Right ventricle myocardium superior (tissue), 1 donor: ENCODE results near the gene TSPAN5. TPM values are rescaled to one million over a fixed set of nuclear protein-coding genes. Genes with fewer than 3 reads are reported as not detected.

Source experiments
- ATAC-seq: fragments of 200-7000 bp; cut with Tn5 transposase; one replicate; pipeline ENCODE4 v1.9.1; 2020; ENCODE audit warnings: mild to moderate bottlenecking; ENCODE audit not compliant: poor library complexity
- DNase-seq: peaks from one replicate; pipeline ENCODE4 v3.0.0-alpha.2; 2020
- intact Hi-C: fragments of 100-400 bp; cut with DNase I; formaldehyde crosslinking; loops from one replicate; pipeline ENCODE4 v1.11.2; 2022
- total RNA-seq: library from RNA; stranded (reverse); fragmentation: NEBNext Ultra II Directional; extraction: Animal tissue kit (Norgen Biotek cat#: 25700); gene quantifications from one replicate; pipeline ENCODE4 v1.2.1, GENCODE V29; 2021
- donor health status: DM: no; HTN: yes; CAD: no; lungs with severe emphysema.

TSPAN5 gene
- total RNA-seq, 1 donor from 2014 or later, result 1.6 TPM

GRCh38 chr4:98626350-98626749 is 32.1 kb downstream of the TSPAN5 start:
- DNase-seq (no peak), ATAC-seq (no peak)
- intact Hi-C loops, result no loop called here

DNA sequence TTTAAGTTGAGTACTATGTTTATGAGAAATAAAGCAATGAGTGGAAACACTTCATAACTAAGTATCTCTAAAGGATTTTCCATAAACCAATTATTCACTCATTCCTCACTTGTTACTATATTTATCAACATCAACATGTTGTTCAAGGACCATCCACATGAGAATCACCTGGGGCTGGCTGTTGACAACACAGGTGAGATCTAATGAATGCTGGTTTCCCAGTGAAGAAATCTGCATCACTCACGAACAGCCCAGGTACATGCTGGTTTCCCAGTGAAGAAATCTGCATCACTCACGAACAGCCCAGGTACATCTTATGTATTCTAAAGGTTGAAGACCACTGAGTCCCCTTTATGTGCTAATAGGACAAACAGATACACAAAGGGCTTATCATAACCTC is 32.5 kb downstream of the TSPAN5 start:
- intact Hi-C loops, result no loop called here
- DNase-seq (no peak), ATAC-seq (no peak)

GRCh38 chr4:98625399-98625798 is 33.0 kb downstream of the TSPAN5 start:
- intact Hi-C loops, result no loop called here
- ATAC-seq, result no peak
- no peak for DNase-seq

DNA sequence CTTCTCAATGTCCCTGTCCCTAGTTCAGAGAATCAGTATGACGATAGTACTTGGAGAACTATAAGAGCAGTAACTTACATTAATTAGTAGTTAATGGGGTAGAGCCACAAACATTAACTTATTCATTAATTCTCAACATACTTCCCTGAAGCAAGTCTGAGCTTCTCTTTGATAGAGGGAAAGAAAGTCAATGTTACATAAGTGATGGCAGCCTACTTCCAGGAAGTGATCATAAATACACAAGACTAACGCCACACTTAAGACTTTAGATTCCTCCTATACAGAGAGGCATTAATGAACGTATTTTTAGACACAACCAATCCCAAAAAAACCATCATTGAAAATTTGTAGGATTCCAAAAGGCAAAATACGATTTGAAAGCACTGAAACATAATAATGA is 33.8 kb downstream of the TSPAN5 start:
- intact Hi-C loops, result no loop called here
- ATAC-seq (no peak), DNase-seq (no peak)

DNA sequence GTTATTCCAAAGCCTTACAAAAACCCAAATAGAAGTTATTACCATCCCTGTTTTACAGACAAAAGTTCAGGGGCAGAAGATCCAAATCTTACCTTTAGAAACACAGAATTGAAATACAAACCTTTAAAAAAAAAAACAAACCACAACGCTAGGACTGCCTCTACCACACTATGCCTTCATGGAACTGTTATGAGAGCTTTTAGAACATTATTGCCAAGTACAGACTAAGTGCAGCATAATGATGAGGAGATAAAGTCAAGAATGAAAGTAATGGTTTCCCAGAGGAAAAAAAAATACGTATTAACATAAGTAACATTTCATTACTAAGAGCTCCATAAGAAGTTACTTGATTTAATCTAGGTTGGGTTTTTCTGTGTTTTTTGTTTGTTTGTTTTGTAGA is 34.3 kb downstream of the TSPAN5 start:
- ATAC-seq, result no peak
- DNase-seq, result no peak
- intact Hi-C loops, result no loop called here

DNA sequence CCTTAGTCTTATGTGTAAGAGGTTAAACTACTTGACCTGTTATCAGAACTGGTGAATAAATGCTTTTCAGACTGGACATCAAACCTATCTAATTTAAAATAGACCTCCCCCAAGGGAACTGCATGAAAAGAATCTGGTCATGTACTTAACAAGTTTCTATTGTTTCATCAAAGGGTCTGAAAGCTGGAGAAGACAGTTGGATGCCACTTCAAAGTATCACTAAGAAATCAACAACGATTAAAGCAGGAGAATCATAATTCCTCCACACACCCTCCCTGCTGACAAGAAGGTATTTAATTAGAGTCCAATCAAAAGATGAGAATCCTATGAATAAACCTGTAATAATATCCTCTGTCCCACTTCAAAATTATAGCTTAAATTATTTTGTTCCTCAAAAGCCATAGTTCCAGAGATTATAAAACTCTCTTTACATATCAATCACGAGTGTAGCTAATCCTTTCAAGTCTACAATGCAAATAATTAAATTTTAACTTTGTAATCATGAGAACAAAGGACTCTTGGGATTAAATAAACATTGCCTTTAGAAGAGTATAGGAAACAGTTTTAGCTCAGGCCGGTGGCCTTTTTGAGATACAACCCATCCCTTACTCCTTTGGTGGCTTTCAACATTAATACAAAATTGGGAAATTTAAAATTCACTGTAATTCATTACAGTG is 35.1 kb downstream of the TSPAN5 start:
- intact Hi-C loops, result no loop called here
- no peak for DNase-seq
- no peak for ATAC-seq

DNA sequence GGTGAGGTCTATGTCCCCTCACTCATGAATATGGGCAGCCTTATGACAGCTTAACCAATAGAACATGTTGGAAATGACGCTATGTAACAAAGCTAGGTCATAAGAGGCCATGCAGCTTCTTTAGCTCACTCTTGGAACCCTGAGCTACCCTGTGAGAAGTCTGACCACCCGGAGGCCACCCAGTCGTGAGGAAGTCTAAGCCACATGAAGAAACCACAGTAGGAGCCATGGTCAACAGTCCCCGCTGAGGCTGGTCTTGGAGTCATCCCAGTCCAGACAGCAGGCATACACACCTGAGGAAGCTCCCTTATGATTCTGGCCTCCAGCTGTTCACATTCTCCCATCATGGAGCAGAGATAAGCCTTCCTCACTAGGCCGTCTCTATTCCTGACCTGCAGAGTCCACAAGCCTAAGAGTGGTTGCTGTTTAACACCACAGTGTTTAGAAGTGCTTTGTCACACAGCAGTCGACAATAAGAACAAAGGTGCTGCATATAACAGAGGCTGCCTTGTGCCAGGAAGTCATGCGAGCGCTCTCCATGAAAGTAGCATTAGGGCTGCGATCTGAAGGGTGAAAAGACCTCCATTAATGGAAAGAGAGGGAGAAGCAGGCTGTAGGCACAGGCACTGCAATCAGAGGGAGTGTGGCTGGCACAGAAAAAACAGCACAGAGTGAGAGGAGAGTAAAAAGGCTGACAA is 38.2 kb downstream of the TSPAN5 start:
- DNase-seq, result no peak
- ATAC-seq, result no peak
- intact Hi-C loops, result no loop called here

DNA sequence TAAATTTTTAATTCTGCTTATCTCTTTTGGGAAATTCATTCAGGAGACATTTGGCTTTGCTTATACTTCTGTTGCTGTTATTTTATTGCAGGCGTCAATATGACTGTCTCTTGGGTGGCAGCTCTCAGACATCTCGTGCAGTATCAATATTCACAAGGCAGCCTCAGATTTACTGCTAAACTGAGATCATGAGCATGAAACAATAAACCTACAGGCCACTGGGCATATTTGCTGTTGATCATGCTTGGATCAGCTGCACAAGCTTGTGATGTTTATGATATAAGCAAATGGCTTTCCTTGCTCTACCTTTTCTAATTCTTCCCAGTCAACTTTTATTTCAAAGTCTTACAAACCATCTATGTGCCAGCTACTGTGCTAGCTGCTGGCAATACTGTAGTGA is 39.2 kb downstream of the TSPAN5 start:
- DNase-seq (no peak), ATAC-seq (no peak)
- intact Hi-C loops, result no loop called here

DNA sequence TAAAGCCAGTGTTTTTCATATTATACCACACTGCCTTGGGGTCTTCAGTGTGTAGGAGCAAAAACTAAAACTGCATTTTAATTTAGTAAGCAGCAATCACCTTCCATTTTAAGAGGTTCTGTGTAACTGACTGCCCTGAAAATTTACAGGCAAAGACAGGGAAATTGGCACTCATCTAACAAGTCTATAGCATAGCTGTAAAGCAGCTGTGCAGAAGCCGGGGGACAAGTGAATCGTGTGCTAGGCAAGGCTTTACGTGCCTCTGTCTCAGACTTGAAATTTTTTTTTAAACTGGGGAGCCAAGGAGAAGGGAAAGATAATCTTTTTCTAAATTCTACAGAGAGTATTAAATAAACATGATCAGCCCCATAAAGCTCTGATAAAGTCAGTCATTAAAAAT is 39.7 kb downstream of the TSPAN5 start:
- ATAC-seq (no peak), DNase-seq (no peak)
- intact Hi-C loops, result no loop called here

DNA sequence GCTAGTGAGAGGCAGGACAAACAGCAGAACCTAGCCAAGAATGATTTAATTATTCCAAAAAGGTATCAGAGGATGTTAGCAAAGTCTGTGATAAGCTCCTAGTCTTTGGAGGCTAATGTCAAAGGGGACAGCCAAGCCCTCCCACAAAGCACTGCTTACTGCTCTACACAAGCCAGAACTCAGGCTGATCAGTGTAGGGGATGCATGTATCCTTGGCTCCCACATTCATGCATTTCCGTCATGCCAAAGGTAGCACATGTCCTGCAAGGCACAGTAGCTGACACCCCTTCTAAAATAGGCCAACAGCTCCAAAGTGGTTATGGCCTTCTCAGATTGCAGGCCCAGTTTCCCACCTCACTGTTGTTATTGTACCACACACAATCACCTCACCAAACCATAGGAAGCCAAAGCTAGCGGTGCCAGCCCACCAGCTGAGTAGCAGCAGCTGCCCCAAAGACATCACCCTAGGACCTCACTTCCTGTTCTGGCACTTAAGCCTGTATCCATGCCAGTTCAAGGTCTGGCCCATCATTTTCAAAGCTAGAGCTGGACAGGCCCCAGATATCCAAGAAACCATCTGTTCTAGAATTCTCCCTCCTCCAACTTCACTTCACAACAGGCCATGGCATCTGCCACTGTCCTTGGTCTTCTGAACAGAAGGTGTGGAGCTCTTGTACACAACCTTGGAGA is 40.9 kb downstream of the TSPAN5 start:
- DNase-seq (no peak), ATAC-seq (peak; percentile 12)
- intact Hi-C loops, result no loop called here

DNA sequence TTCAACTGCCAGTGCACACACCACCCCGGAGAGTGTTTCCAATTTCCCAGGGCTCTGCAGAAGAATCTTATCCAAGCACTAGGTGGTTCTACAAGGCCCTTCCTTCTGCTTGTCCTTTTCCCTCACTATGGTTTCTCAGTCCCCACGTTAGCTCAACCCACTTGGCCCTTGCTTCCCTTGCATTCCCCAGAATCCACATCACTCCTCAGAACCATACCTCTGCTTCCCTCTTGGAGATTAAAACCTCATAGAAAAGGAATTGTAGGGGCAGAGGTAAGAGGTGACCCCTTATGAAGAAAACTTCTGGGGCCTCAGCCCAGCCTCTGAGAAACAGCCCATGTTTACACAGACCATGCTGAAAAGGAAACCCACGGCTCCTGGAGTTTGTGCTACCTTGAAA is 42.4 kb downstream of the TSPAN5 start:
- DNase-seq (no peak), ATAC-seq (no peak)
- intact Hi-C loops, result no loop called here

GRCh38 chr4:98614662-98615061 is 43.7 kb downstream of the TSPAN5 start:
- ATAC-seq, result no peak
- intact Hi-C loops, result no loop called here
- no peak for DNase-seq

DNA sequence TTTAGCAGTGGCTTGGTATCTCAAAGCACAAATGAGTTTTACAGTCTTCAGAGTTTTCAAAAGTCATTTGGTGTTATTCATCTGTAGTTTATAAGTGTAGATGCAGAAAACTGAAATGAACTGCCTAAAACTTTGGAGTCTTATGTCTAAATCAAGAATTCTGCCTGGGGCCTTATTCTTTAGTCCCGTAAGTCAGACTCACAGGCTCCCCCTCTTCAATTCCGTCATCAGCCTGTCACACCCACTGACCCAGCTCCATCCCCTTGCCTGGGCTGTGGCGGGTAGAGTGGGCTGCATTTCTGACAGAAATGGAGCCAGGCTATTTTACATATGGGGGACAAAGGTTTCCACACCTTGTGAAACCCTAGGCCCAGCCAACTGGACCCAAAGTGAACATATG is 44.3 kb downstream of the TSPAN5 start:
- ATAC-seq (no peak), DNase-seq (no peak)
- intact Hi-C loops, result no loop called here

GRCh38 chr4:98613453-98614075 is 44.8 kb downstream of the TSPAN5 start:
- no peak for ATAC-seq
- no peak for DNase-seq
- intact Hi-C loops, result no loop called here

- DNase-seq, result no peak
Observed at GRCh38 chr4:98612318-98613250, 45.8 kb downstream of the TSPAN5 start.

DNA sequence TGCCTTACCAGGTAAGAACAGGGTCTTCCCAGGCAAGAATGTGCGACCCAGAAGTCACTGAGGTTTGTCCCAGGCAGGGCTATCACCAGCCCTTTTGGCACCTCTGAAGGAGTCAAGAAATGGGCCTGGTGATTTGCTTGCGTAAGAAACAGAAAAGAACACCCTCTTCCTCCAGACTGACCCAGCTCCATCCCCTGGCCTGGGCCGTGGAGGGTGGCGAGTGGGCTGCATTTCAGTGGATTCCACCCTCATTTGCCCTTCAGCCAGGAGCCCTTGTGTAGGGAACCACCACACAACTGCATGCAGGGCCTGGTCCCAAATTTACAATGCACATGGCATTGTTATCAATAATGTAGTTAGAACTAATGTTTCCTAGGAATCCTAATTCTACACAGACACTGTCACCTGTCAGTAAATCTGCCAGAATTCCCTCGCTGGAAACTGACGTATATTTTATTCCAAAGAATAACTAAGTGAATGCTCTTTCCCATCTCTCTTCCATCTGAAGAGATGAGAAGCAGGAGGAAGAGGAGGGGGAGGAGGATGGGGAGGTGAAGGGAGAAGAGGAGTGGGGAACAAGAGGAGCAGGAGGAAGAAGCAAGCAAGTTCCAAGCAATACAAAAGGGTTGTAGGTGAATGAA is 46.6 kb downstream of the TSPAN5 start:
- ATAC-seq, result no peak

More at GRCh38 chr4:98612318-98613250, 45.8 kb downstream of the TSPAN5 start:
- intact Hi-C loops, result no loop called here
- no peak for ATAC-seq

DNA sequence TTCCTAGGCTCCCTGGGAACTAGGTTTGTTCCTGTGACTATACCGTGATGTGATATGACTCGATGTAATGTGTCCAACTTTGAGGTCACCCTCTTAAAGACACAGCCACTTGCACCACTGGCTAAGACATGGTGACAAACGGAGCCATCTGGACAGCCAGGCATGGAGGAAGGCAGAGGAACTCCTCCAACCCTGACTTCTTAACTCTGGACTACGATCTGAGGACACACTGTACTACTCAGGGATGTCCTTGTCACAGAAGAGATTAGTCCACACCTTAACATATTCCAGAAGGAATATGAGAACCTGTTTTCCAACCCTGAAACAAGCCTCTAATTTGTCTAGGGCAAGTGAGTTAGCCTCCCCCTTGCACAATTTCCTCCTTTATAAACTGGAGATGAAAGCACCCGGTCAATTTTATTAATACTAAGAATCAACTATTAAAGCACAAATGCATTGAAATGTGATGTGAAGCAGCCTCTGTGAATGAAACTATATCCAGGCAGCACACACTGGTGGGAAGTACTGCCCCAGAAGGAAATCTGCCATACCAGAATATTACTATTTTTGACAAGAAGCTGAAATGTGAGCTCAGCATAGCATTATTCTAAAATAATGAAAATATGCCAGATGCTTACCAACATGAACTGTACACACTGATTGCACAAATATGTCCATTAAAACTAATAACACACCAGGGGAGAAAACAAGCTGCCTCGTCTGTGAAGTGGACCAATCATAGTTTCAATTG is 47.3 kb downstream of the TSPAN5 start:
- ATAC-seq, result no peak
- intact Hi-C loops, result no loop called here
- no peak for DNase-seq

More for the DNA sequence above, 46.6 kb downstream of the TSPAN5 start:
- DNase-seq, result no peak
- intact Hi-C loops, result no loop called here
